HG03039 (cell line): ENCODE data around the gene NBPF9.
"Not testable (repeated sequence)": the region's sequence is repeated elsewhere in the genome, so short reads cannot be mapped to it uniquely, and the experiment has no call there.

Experiments used
- ATAC-seq: cut with Tn5 transposase; IDR thresholded peaks from one replicate; pipeline ENCODE4 v1.9.1; 2021; ENCODE audit warnings: mild to moderate bottlenecking, moderate library complexity; ENCODE audit not compliant: unreplicated experiment

Gene NBPF9

GRCh38 chr1:149016626-149017025 is 86.7 kb downstream of the NBPF9 start:
- ATAC-seq, result not testable (repeated sequence)

GRCh38 chr1:149015522-149015921 is 87.8 kb downstream of the NBPF9 start:
- not testable (repeated sequence) for ATAC-seq

GRCh38 chr1:149013513-149013912 is 89.8 kb downstream of the NBPF9 start:
- ATAC-seq, result not testable (repeated sequence)

GRCh38 chr1:149012599-149012998 is 90.8 kb downstream of the NBPF9 start:
- not testable (repeated sequence) for ATAC-seq

- not testable (repeated sequence) for ATAC-seq
Observed at GRCh38 chr1:149009761-149010160, 93.6 kb downstream of the NBPF9 start.

DNA sequence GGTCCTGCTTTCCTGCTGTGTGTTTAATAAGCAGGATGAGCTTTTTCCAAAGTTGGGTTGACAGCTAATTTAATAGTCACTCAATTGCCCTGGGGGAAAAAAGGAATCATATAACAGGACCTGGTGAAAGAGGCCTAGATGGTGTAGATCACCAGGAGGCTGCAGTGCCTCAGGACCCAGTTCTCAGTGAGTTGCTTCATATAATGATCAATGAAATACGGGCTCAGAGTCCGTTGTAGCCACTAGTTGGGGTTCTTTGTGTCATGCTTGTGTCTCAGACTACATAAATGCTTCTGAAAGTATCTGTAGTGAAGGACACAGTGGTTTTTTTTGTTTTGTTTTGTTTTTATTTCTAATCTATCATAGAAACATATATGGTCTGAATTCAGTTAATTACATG is 94.6 kb downstream of the NBPF9 start:
- ATAC-seq, result not testable (repeated sequence)

DNA sequence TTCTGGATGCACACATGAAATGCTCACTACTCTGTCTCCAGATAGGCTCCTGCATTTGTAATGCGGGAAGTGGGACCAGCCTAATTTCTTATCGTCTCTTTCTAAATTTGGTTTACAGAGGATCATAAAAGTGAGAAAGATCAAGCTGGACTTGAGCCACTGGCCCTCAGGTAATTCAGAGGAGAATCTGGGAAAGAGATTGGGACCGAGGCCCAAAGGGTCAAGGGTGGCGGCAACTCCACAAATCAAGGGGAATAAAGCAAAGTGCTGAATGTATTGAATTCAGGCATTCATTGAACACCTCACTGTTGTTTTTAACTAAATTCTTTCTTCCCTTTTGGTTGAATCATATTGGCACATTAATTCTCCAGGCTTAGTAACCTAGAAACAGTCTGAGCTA is 95.0 kb downstream of the NBPF9 start:
- not testable (repeated sequence) for ATAC-seq
